Measurements from ENCODE around the gene TICAM2. TPM values are rescaled to one million over a fixed set of nuclear protein-coding genes. Genes with fewer than 3 reads are reported as not detected.

Gene TICAM2
- total and polyA plus RNA-seq, 2 of the 8 experiments (the other 6 are each of a cell fraction or from before 2014, with no cell fraction given) = 0.02 TPM; not detected in 1

- DNase-seq (ENCODE audit: low read depth in 1 of 2, low spot score in 2 of 2) = no peak
These were observed 2.4 kb downstream of the TICAM2 start for GRCh38 chr5:115599924-115600323.

More at GRCh38 chr5:115599924-115600323, 2.4 kb downstream of the TICAM2 start:
- Histone ChIP-seq H3K9me3 (ENCODE audit: insufficient read depth in 2 of 2, low read depth in 1 of 2, low read length in 1 of 2) (no peaks in the 10 kb centered on the region), H2AFZ (ENCODE audit: low read length) (0 out of 2 replicates have a peak overlapping the region, but pooled peaks have one; percentile 38), H3K9ac (replicated peaks in 1 of 4; ENCODE audit: extremely low read depth in 1 of 4, low read depth in 3 of 4, low read length in 3 of 4) (no peak overlapping the region), H2BK12ac (ENCODE audit: low read depth, low read length) (no peak overlapping the region), H3K56ac (replicated peaks; ENCODE audit: insufficient read length, low read depth, low read length) (no peak overlapping the region), H3K79me1 (ENCODE audit: low read depth, low read length) (no peaks in the 10 kb centered on the region), H3K4ac (replicated peaks; ENCODE audit: insufficient read length, low read depth, low read length) (no peak overlapping the region), H3K27ac (ENCODE audit: low read depth, low read length) (no peak overlapping the region), H4K5ac (ENCODE audit: insufficient read length, low read depth, low read length) (no peak overlapping the region), H3K79me2 (ENCODE audit: control insufficient read depth in 1 of 2, insufficient read depth in 2 of 2, low read length in 2 of 2) (no peaks in the 10 kb centered on the region), H3K27me3 (replicated peaks in 1 of 4; ENCODE audit: control insufficient read depth in 3 of 4, extremely low read depth in 1 of 4, insufficient read depth in 3 of 4, low read length in 3 of 4) (no peaks in the 10 kb centered on the region), H2BK20ac (ENCODE audit: low read length) (no peak overlapping the region), H3K4me2 (ENCODE audit: insufficient read depth in 1 of 2, low read depth in 2 of 2, low read length in 2 of 2) (peak overlapping the region in 1 of 2 experiments; percentile 39; a peak in 2 of 4 replicates), H4K20me1 (replicated peaks in 1 of 2; ENCODE audit: control insufficient read depth in 1 of 2, insufficient read depth in 2 of 2, low read length in 2 of 2) (peaks cover 0 to 6% of the 10 kb centered on the region in 2 experiments), H4K91ac (replicated peaks; ENCODE audit: insufficient read length, low read length) (no peak overlapping the region), H3K4me3 (ENCODE audit: extremely low read depth in 1 of 4, insufficient read depth in 2 of 4, low read depth in 3 of 4, low read length in 4 of 4) (no peak overlapping the region), H2AK5ac (ENCODE audit: low read depth, low read length) (no peak overlapping the region), H2BK120ac (replicated peaks; ENCODE audit: low read depth, low read length) (no peak overlapping the region), H2BK15ac (ENCODE audit: low read length) (no peak overlapping the region), H3K23me2 (ENCODE audit: low read depth, low read length) (peaks cover 7% of the 10 kb centered on the region; the same call in 1 of the 2 replicates), H3K14ac (ENCODE audit: insufficient read length) (no peak overlapping the region), H3K23ac (ENCODE audit: insufficient read length) (no peak overlapping the region), H3K4me1 (replicated peaks in 1 of 4; ENCODE audit: control insufficient read depth in 3 of 4, insufficient read depth in 4 of 4, low read length in 3 of 4) (peaks cover 0 to 13% (median 7%) of the 10 kb centered on the region in 4 experiments; a peak in 5 of 7 replicates), H3K18ac (ENCODE audit: extremely low read depth, low read length) (no peak overlapping the region), H3K36me3 (ENCODE audit: control insufficient read depth in 2 of 4, insufficient read depth in 4 of 4, low read length in 3 of 4) (no peaks in the 10 kb centered on the region; a peak in 1 of 8 replicates), H2BK5ac (ENCODE audit: low read depth, low read length) (no peak overlapping the region), H4K8ac (ENCODE audit: extremely low read depth, insufficient read depth, low read length) (no peak overlapping the region)
- no peak for FAIRE-seq
- CTCF ChIA-PET (ENCODE audit: partially characterized antibody) = interaction anchor here (1.0 kb wide), 1 partner anchor 14 kb away, joined by 3 read pairs; no protein-coding TSS in a partner anchor
- TF ChIP-seq FOSL1 (IDR thresholded peaks at IDR 0.05; ENCODE audit: insufficient read depth, low read depth, low read length) (no peak), SAP30 (IDR thresholded peaks at IDR 0.05; ENCODE audit: insufficient read depth, insufficient replicate concordance, low read length) (no peak), TEAD4 (IDR thresholded peaks at IDR 0.05; ENCODE audit: low read depth, low read length) (peak; percentile 91), POU5F1 (IDR thresholded peaks at IDR 0.05; ENCODE audit: low read depth, low read length) (no peak)
- 55% methylated on average over 2 of the region's 2 CpGs; no CpG with 5 or more reads in 1 of the 2 experiments for WGBS, 2 experiments (ENCODE audit: extremely low coverage in 1 of 2, insufficient coverage in 1 of 2, insufficient read length in 1 of 2, insufficient replicate concordance in 2 of 2, low coverage in 1 of 2, low lambda C conversion rate in 2 of 2, missing lambda C conversion rate in 1 of 2)
- POLR2A ChIA-PET (ENCODE audit: partially characterized antibody) = interaction anchor here (1.0 kb wide), 1 partner anchor 56 kb away, joined by 3 read pairs; no protein-coding TSS in a partner anchor

All from H1 (cell line).